Osteoblast (primary cell): ENCODE measurements around the gene TIMM44. TPM values are rescaled to one million over a fixed set of nuclear protein-coding genes. Genes with fewer than 3 reads are reported as not detected.

ENCODE experiments used
- DNase-seq: peaks from one replicate; pipeline ENCODE4 v3.0.0; 2011; ENCODE audit warnings: low spot score, mixed read lengths; ENCODE audit not compliant: insufficient read length; ENCODE audit errors: missing footprints
- H2AFZ ChIP-seq: 2 replicates; pipeline ENCODE4 v1.6.0; 2011; ENCODE audit warnings: mild to moderate bottlenecking, low read length
- H3K27ac ChIP-seq: 2 replicates; pipeline ENCODE4 v1.5.1; 2011; ENCODE audit warnings: mild to moderate bottlenecking, low read depth, low read length, moderate library complexity
- H3K27me3 ChIP-seq: 2 replicates; pipeline ENCODE4 v1.6.0; 2012; ENCODE audit warnings: mild to moderate bottlenecking, control low read depth, inconsistent platforms, low read length, moderate library complexity; ENCODE audit not compliant: insufficient read depth
- H3K36me3 ChIP-seq: 2 replicates; pipeline ENCODE4 v1.5.1; 2011; ENCODE audit warnings: mild to moderate bottlenecking, low read length, control low read depth, moderate library complexity; ENCODE audit not compliant: insufficient read depth
- H3K4me1 ChIP-seq: 2 replicates; pipeline ENCODE4 v1.5.1; 2011; ENCODE audit warnings: mild to moderate bottlenecking, low read length, control low read depth, moderate library complexity; ENCODE audit not compliant: insufficient read depth
- H3K4me2 ChIP-seq: 2 replicates; pipeline ENCODE4 v1.6.0; 2011; ENCODE audit warnings: mild to moderate bottlenecking, low read length; ENCODE audit not compliant: insufficient read depth
- H3K4me3 ChIP-seq: fragments of 200-600 bp; sonication (generic); 3 replicates; pipeline ENCODE4 v1.5.1; 2012; ENCODE audit warnings: mild to moderate bottlenecking, low read length, inconsistent platforms; ENCODE audit not compliant: insufficient read depth
- H3K79me2 ChIP-seq: 2 replicates; pipeline ENCODE4 v1.6.0; 2012; ENCODE audit warnings: mild to moderate bottlenecking, low read length, control low read depth, inconsistent platforms; ENCODE audit not compliant: insufficient read depth
- H3K9me3 ChIP-seq: 2 replicates; pipeline ENCODE4 v1.5.1; 2011; ENCODE audit warnings: low read depth, low read length, control low read depth
- H4K20me1 ChIP-seq: 2 replicates; pipeline ENCODE4 v1.6.0; 2012; ENCODE audit warnings: mild to moderate bottlenecking, low read length, control low read depth; ENCODE audit not compliant: insufficient read depth
- total RNA-seq: library from RNA; depleted of rRNA; stranded (reverse); fragments of >200 nt; gene quantifications from 2 replicates; pipeline ENCODE4 v1.2.3, GENCODE V29; 2012
- TF ChIP-seq, protein P1 (sequence below): IDR thresholded peaks from 2 replicates; pipeline ENCODE4 v1.5.1; 2011; ENCODE audit warnings: mild to moderate bottlenecking, low read depth, low read length, moderate library complexity; ENCODE audit errors: extremely low read depth

Gene TIMM44
- total RNA-seq, 1 donor = 52.5 TPM

GRCh38 chr19:7921967-7922835, 21.3 kb downstream of the TIMM44 start:
- TF ChIP-seq, protein P1, sequence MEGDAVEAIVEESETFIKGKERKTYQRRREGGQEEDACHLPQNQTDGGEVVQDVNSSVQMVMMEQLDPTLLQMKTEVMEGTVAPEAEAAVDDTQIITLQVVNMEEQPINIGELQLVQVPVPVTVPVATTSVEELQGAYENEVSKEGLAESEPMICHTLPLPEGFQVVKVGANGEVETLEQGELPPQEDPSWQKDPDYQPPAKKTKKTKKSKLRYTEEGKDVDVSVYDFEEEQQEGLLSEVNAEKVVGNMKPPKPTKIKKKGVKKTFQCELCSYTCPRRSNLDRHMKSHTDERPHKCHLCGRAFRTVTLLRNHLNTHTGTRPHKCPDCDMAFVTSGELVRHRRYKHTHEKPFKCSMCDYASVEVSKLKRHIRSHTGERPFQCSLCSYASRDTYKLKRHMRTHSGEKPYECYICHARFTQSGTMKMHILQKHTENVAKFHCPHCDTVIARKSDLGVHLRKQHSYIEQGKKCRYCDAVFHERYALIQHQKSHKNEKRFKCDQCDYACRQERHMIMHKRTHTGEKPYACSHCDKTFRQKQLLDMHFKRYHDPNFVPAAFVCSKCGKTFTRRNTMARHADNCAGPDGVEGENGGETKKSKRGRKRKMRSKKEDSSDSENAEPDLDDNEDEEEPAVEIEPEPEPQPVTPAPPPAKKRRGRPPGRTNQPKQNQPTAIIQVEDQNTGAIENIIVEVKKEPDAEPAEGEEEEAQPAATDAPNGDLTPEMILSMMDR = no peak
- H3K4me2 ChIP-seq = peak overlapping the region; percentile 91
- H3K79me2 ChIP-seq = peaks cover 17% of the 10 kb centered on the region
- H3K27ac ChIP-seq = peak overlapping the region; percentile 91
- peaks cover 12% of the 10 kb centered on the region for H3K27me3 ChIP-seq
- peaks cover 14% of the 10 kb centered on the region for H3K36me3 ChIP-seq
- H2AFZ ChIP-seq = no peak overlapping the region
- peak; percentile 52 for DNase-seq
- no peaks in the 10 kb centered on the region for H3K9me3 ChIP-seq
- H3K4me1 ChIP-seq = peaks cover 23% of the 10 kb centered on the region
- peaks cover 9% of the 10 kb centered on the region for H4K20me1 ChIP-seq
- H3K4me3 ChIP-seq = peak overlapping the region; percentile 72

DNA sequence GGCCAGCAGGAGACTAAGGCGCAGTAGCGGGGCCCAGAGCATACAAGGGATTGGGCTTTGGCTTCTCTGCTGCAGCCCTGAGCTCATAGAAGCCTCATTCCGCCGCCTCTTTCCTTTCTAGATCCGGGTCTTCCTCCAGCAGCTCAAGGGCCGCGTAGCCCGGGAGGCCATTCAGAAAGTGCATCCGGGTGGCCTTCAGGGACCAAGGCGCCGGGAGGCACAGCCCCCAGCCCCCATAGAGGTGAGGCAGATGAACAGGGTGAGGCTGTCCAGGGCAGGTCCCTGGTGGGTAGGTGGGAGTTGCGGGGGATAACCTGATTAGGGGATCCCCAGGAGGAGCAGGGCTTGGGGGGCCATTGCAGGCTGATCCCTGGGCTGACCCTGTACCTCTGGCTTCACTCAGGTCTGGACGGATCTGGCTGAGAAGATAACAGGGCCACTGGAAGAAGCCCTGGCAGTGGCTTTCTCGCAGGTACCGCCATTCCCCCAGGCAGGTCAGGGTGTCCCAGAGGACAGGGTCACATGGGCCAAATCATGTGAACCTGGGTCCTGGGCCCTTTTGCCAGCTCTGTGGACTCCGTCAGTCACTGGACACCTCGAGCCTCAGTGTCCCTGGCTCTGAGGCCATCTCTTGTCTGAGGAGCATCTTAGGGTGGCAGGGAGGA, 22.0 kb downstream of the TIMM44 start:
- Histone ChIP-seq H3K79me2 (peaks cover 17% of the 10 kb centered on the region), H3K27me3 (peaks cover 16% of the 10 kb centered on the region), H4K20me1 (peaks cover 9% of the 10 kb centered on the region), H3K27ac (peak overlapping the region; percentile 91), H3K4me3 (peak overlapping the region; percentile 72), H3K9me3 (no peaks in the 10 kb centered on the region), H3K4me1 (peaks cover 22% of the 10 kb centered on the region), H2AFZ (peak overlapping the region; percentile 85), H3K4me2 (peak overlapping the region; percentile 91), H3K36me3 (peaks cover 14% of the 10 kb centered on the region)
- TF ChIP-seq, protein P1 = no peak
- peak; percentile 63 for DNase-seq

GRCh38 chr19:7920519-7921301, 22.8 kb downstream of the TIMM44 start:
- Histone ChIP-seq H4K20me1 (peaks cover 9% of the 10 kb centered on the region), H3K4me2 (peak overlapping the region; percentile 91), H3K4me1 (peaks cover 21% of the 10 kb centered on the region), H3K9me3 (no peaks in the 10 kb centered on the region), H3K27me3 (peaks cover 20% of the 10 kb centered on the region), H3K79me2 (peaks cover 17% of the 10 kb centered on the region), H3K27ac (peak overlapping the region; percentile 91), H3K36me3 (peaks cover 14% of the 10 kb centered on the region), H2AFZ (peak overlapping the region; percentile 85), H3K4me3 (peak overlapping the region; percentile 80)
- TF ChIP-seq, protein P1 = no peak
- DNase-seq = peak; percentile 100
